Measurements from ENCODE around the gene EGR2. TPM values are rescaled to one million over a fixed set of nuclear protein-coding genes. Genes with fewer than 3 reads are reported as not detected.
"Not testable (repeated sequence)": the region's sequence is repeated elsewhere in the genome, so short reads cannot be mapped to it uniquely, and the experiment has no call there.

Gene EGR2
- total RNA-seq, 1 donor from 2014 or later: 16.9 TPM

DNA sequence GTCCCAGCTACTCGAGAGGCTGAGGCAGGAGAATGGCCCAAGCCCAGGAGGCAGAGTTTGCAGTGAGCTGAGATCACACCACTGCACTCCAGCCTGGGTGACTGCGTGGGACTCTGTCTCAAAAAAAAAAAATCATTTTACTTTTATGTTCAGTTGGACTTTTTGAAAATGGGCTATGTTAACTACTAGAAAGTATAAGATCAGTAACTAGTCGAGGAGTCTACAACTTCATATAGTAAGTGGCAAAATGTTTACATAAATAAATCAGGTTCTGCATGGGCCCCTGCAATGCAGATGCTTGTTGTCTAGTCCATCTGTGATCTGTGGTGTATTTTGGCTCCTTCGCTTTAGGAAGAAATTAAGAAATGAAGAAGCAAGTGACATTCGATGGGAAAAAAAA, 23.9 kb downstream of the EGR2 start:
- Mint-ChIP-seq H3K27me3 (ENCODE audit: low read depth) (peaks cover 29% of the 10 kb centered on the region), H3K4me1 (peaks cover 7% of the 10 kb centered on the region), H3K9me3 (peaks cover 6% of the 10 kb centered on the region), H3K27ac (no peak overlapping the region), H3K4me3 (no peak overlapping the region), H3K36me3 (no peaks in the 10 kb centered on the region)
- DNase-seq (ENCODE audit: low spot score in 2 of 2, unreplicated experiment in 2 of 2): no peak
- TF ChIP-seq, protein P1, sequence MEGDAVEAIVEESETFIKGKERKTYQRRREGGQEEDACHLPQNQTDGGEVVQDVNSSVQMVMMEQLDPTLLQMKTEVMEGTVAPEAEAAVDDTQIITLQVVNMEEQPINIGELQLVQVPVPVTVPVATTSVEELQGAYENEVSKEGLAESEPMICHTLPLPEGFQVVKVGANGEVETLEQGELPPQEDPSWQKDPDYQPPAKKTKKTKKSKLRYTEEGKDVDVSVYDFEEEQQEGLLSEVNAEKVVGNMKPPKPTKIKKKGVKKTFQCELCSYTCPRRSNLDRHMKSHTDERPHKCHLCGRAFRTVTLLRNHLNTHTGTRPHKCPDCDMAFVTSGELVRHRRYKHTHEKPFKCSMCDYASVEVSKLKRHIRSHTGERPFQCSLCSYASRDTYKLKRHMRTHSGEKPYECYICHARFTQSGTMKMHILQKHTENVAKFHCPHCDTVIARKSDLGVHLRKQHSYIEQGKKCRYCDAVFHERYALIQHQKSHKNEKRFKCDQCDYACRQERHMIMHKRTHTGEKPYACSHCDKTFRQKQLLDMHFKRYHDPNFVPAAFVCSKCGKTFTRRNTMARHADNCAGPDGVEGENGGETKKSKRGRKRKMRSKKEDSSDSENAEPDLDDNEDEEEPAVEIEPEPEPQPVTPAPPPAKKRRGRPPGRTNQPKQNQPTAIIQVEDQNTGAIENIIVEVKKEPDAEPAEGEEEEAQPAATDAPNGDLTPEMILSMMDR (IDR thresholded peaks at IDR 0.05; ENCODE audit: unreplicated experiment): no peak

DNA sequence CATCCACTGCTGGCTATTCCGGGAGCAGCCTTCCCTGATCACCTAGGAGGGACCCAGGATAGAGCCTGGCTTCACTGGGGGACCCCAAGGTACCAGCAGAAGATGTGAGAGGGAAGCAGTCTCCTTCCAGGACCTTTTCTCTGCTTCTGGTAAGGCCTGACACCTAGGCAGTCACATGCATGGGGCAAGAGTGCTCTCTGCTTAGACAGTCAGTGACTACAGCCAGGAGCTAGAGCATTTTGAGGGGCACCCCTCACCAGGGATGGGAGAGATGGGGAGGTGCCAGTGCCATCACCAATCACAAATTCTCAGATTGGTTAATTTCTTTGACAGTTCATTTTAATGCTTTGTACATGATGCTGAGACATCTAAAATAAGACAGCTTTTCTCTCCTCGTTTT, 25.6 kb downstream of the EGR2 start:
- H3K27me3 Mint-ChIP-seq (ENCODE audit: low read depth): peaks cover 16% of the 10 kb centered on the region
- H3K4me3 Mint-ChIP-seq: no peak overlapping the region
- H3K36me3 Mint-ChIP-seq: no peaks in the 10 kb centered on the region
- no peak overlapping the region for H3K27ac Mint-ChIP-seq
- peaks cover 16% of the 10 kb centered on the region for H3K9me3 Mint-ChIP-seq
- DNase-seq (ENCODE audit: low spot score in 2 of 2, unreplicated experiment in 2 of 2): no peak
- TF ChIP-seq, protein P1 (IDR thresholded peaks at IDR 0.05; ENCODE audit: unreplicated experiment): no peak
- peaks cover 7% of the 10 kb centered on the region for H3K4me1 Mint-ChIP-seq

- Mint-ChIP-seq H3K36me3 (no peaks in the 10 kb centered on the region), H3K4me3 (no peak overlapping the region)
Observed at GRCh38 chr10:62790019-62790555, 26.1 kb downstream of the EGR2 start.

GRCh38 chr10:62788861-62789467, 27.2 kb downstream of the EGR2 start:
- DNase-seq (ENCODE audit: low spot score in 2 of 2, unreplicated experiment in 2 of 2): no peak
- Mint-ChIP-seq H3K27me3 (ENCODE audit: low read depth) (peaks cover 13% of the 10 kb centered on the region), H3K4me1 (peaks cover 4% of the 10 kb centered on the region), H3K4me3 (no peak overlapping the region), H3K27ac (no peak overlapping the region), H3K36me3 (no peaks in the 10 kb centered on the region), H3K9me3 (peaks cover 30% of the 10 kb centered on the region)
- TF ChIP-seq, protein P1 (IDR thresholded peaks at IDR 0.05; ENCODE audit: unreplicated experiment): no peak

More at GRCh38 chr10:62790019-62790555, 26.1 kb downstream of the EGR2 start:
- no peak overlapping the region for H3K27ac Mint-ChIP-seq
- H3K4me1 Mint-ChIP-seq: peaks cover 7% of the 10 kb centered on the region
- peaks cover 15% of the 10 kb centered on the region for H3K27me3 Mint-ChIP-seq (ENCODE audit: low read depth)
- H3K9me3 Mint-ChIP-seq: peaks cover 20% of the 10 kb centered on the region
- TF ChIP-seq, protein P1 (IDR thresholded peaks at IDR 0.05; ENCODE audit: unreplicated experiment): no peak
- no peak for DNase-seq (ENCODE audit: low spot score in 2 of 2, unreplicated experiment in 2 of 2)

GRCh38 chr10:62788285-62788684, 27.9 kb downstream of the EGR2 start:
- not testable (repeated sequence) for DNase-seq (ENCODE audit: low spot score in 2 of 2, unreplicated experiment in 2 of 2); H3K27ac Mint-ChIP-seq; H3K4me3 Mint-ChIP-seq; H3K36me3 Mint-ChIP-seq; H3K4me1 Mint-ChIP-seq
- H3K27me3 Mint-ChIP-seq (ENCODE audit: low read depth): peaks cover 16% of the 10 kb centered on the region
- peaks cover 36% of the 10 kb centered on the region for H3K9me3 Mint-ChIP-seq

- H3K4me1 Mint-ChIP-seq; H3K27ac Mint-ChIP-seq; H3K4me3 Mint-ChIP-seq; DNase-seq (ENCODE audit: low spot score in 2 of 2, unreplicated experiment in 2 of 2); H3K27me3 Mint-ChIP-seq (ENCODE audit: low read depth); H3K36me3 Mint-ChIP-seq: not testable (repeated sequence)
- H3K9me3 Mint-ChIP-seq: peaks cover 36% of the 10 kb centered on the region
Observed at GRCh38 chr10:62784537-62784936, 31.6 kb downstream of the EGR2 start.
